Uterus (tissue), 4 donors: ENCODE results near the gene SCUBE3. TPM values are rescaled to one million over a fixed set of nuclear protein-coding genes. Genes with fewer than 3 reads are reported as not detected.

Source experiments
- DNase-seq, 2 donors: peaks; one replicate each; pipeline ENCODE4 v3.0.0-alpha.2; 2019 to 2020
- H3K27ac ChIP-seq, 2 donors: fragments of 200-600 bp; sonication (generic); 1 replicate in 1 of 2; 2 replicates in 1 of 2; pipeline ENCODE4 v1.5.1; 2016 to 2018
- H3K27me3 ChIP-seq, 2 donors: fragments of 200-600 bp; sonication (generic); one replicate each; pipeline ENCODE4 v1.5.1; 2018 to 2019; ENCODE audit warnings: control low read depth in 1 of 2
- H3K36me3 ChIP-seq, 2 donors: fragments of 200-600 bp; sonication (generic); one replicate each; pipeline ENCODE4 v1.5.1; 2019; ENCODE audit warnings: control low read depth in 1 of 2
- H3K4me1 ChIP-seq, 2 donors: fragments of 200-600 bp; sonication (generic); one replicate each; pipeline ENCODE4 v1.5.1; 2018 to 2019; ENCODE audit warnings: control low read depth in 1 of 2
- H3K4me3 ChIP-seq, 2 donors: fragments of 200-600 bp; sonication (generic); 1 replicate in 1 of 2; 2 replicates in 1 of 2; pipeline ENCODE4 v1.5.1; 2018 to 2019; ENCODE audit warnings: mild to moderate bottlenecking in 1 of 2
- H3K9me3 ChIP-seq, 2 donors: fragments of 200-600 bp; sonication (generic); one replicate each; pipeline ENCODE4 v1.5.1; 2019; ENCODE audit warnings: control low read depth in 1 of 2
- POLR2A ChIP-seq, 2 donors: fragments of 450-650 bp; IDR thresholded peaks; one replicate each; pipeline ENCODE4 v1.6.1; 2016; ENCODE audit warnings: antibody characterized with exemption in 2 of 2, mild to moderate bottlenecking in 1 of 2, moderate library complexity in 1 of 2
- intact Hi-C: fragments of 100-400 bp; cut with DNase I; formaldehyde crosslinking; loops from one replicate; pipeline ENCODE4 v1.15.1; 2023; ENCODE audit warnings: low total_unique reads
- total RNA-seq, 4 donors: library from RNA; depleted of rRNA in 3 of 4; stranded (reverse); fragments of >200 nt in 3 of 4; gene quantifications; one replicate each; pipeline versions ENCODE4 v1.1.0 to v1.2.4, GENCODE V29; 2014 to 2023
- TF ChIP-seq, protein P1 (sequence below), 4 experiments: fragments of 200-600 bp in 2 of 4; fragments of 450-650 bp in 2 of 4; sonication (generic) in 2 of 4; IDR thresholded peaks; one replicate each; pipeline ENCODE4 v1.5.1; 2016 to 2019; ENCODE audit warnings: antibody characterized with exemption in 4 of 4, mild to moderate bottlenecking in 2 of 4, moderate library complexity in 1 of 4
- donor health status: DM: yes; HTN: yes; CAD: no.

SCUBE3 gene
- total RNA-seq, 4 donors from 2014 or later = 0.61 to 3.3 TPM; not detected in 2

GRCh38 chr6:35236223-35236622, 22.5 kb downstream of the SCUBE3 start:
- intact Hi-C loops = no loop called here

GRCh38 chr6:35237476-35237875, 23.7 kb downstream of the SCUBE3 start:
- H3K27me3 ChIP-seq = no peaks in the 10 kb centered on the region
- H3K9me3 ChIP-seq = no peaks in the 10 kb centered on the region
- TF ChIP-seq, protein P1, sequence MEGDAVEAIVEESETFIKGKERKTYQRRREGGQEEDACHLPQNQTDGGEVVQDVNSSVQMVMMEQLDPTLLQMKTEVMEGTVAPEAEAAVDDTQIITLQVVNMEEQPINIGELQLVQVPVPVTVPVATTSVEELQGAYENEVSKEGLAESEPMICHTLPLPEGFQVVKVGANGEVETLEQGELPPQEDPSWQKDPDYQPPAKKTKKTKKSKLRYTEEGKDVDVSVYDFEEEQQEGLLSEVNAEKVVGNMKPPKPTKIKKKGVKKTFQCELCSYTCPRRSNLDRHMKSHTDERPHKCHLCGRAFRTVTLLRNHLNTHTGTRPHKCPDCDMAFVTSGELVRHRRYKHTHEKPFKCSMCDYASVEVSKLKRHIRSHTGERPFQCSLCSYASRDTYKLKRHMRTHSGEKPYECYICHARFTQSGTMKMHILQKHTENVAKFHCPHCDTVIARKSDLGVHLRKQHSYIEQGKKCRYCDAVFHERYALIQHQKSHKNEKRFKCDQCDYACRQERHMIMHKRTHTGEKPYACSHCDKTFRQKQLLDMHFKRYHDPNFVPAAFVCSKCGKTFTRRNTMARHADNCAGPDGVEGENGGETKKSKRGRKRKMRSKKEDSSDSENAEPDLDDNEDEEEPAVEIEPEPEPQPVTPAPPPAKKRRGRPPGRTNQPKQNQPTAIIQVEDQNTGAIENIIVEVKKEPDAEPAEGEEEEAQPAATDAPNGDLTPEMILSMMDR (IDR thresholded peaks at IDR 0.05) = no peak
- no peak for TF ChIP-seq POLR2A (IDR thresholded peaks at IDR 0.05)
- peaks cover 0 to 4% of the 10 kb centered on the region in 2 donors for H3K4me1 ChIP-seq
- intact Hi-C loops = no loop called here
- DNase-seq = no peak
- H3K27ac ChIP-seq = no peak overlapping the region
- H3K36me3 ChIP-seq = no peaks in the 10 kb centered on the region
- no peak overlapping the region for H3K4me3 ChIP-seq

More at GRCh38 chr6:35236223-35236622, 22.5 kb downstream of the SCUBE3 start:
- DNase-seq = no peak
- H3K27ac ChIP-seq = no peak overlapping the region
- no peaks in the 10 kb centered on the region for H3K36me3 ChIP-seq
- H3K9me3 ChIP-seq = no peaks in the 10 kb centered on the region
- TF ChIP-seq POLR2A (IDR thresholded peaks at IDR 0.05) = no peak
- TF ChIP-seq, protein P1 (IDR thresholded peaks at IDR 0.05) = no peak
- peaks cover 0 to 4% of the 10 kb centered on the region in 2 donors for H3K4me1 ChIP-seq
- no peak overlapping the region for H3K4me3 ChIP-seq
- no peaks in the 10 kb centered on the region for H3K27me3 ChIP-seq

GRCh38 chr6:35238843-35239289, 25.1 kb downstream of the SCUBE3 start:
- Histone ChIP-seq H3K27ac (no peak overlapping the region), H3K4me3 (no peak overlapping the region), H3K9me3 (no peaks in the 10 kb centered on the region), H3K36me3 (no peaks in the 10 kb centered on the region), H3K27me3 (no peaks in the 10 kb centered on the region), H3K4me1 (peaks cover 0 to 4% of the 10 kb centered on the region in 2 donors)
- intact Hi-C loops = no loop called here
- TF ChIP-seq, protein P1 (IDR thresholded peaks at IDR 0.05) = no peak
- TF ChIP-seq POLR2A (IDR thresholded peaks at IDR 0.05) = no peak
- DNase-seq = peak in 1 of 2 donors; percentile 26

DNA sequence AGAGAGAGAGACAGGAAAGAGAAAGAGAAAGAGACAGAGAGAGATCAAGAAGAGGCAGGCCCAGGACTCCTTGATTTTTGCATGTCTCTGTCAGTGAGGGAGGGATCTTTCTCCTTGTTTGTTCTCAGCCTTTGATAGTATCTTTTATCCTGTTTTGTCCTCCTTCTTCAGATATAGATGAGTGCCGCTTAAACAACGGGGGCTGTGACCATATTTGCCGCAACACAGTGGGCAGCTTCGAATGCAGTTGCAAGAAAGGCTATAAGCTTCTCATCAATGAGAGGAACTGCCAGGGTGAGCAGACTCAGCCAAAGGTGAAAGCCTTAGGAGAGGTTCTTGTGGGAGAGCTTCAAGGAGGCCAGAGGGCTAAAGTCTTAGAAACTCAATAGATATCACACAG, 25.8 kb downstream of the SCUBE3 start:
- no peak for DNase-seq
- intact Hi-C loops = no loop called here
- Histone ChIP-seq H3K9me3 (no peaks in the 10 kb centered on the region), H3K27ac (no peak overlapping the region), H3K36me3 (no peaks in the 10 kb centered on the region), H3K4me3 (no peak overlapping the region), H3K27me3 (no peaks in the 10 kb centered on the region), H3K4me1 (peaks cover 0 to 4% of the 10 kb centered on the region in 2 donors)
- no peak for TF ChIP-seq POLR2A (IDR thresholded peaks at IDR 0.05)
- TF ChIP-seq, protein P1 (IDR thresholded peaks at IDR 0.05) = no peak

GRCh38 chr6:35240838-35241801, 27.4 kb downstream of the SCUBE3 start:
- peak; percentile 56 to 69 for DNase-seq
- Histone ChIP-seq H3K36me3 (no peaks in the 10 kb centered on the region), H3K27ac (no peak overlapping the region), H3K4me1 (peaks cover 0 to 4% of the 10 kb centered on the region in 2 donors), H3K27me3 (no peaks in the 10 kb centered on the region), H3K4me3 (no peak overlapping the region), H3K9me3 (no peaks in the 10 kb centered on the region)
- TF ChIP-seq, protein P1 (IDR thresholded peaks at IDR 0.05) = peak; percentile 80 to 86 (median 84)
- no peak for TF ChIP-seq POLR2A (IDR thresholded peaks at IDR 0.05)
- intact Hi-C loops = no loop called here
